HG03457 (cell line): ENCODE results near the gene USP1.
A peak's percentile ranks its signal among the peaks of the same experiment; 100 is the strongest.

Experiments
- ATAC-seq: cut with Tn5 transposase; IDR thresholded peaks from one replicate; pipeline ENCODE4 v1.9.1; 2021; ENCODE audit warnings: moderate number of reproducible peaks; ENCODE audit not compliant: unreplicated experiment

The USP1 gene

GRCh38 chr1:62436466-62437272, at the start of gene USP1:
TSS of gene USP1 (plus strand) at chr1:62437049. CDS start at chr1:62439868, 2,819 bp downstream.
- peak; percentile 67 for ATAC-seq

DNA sequence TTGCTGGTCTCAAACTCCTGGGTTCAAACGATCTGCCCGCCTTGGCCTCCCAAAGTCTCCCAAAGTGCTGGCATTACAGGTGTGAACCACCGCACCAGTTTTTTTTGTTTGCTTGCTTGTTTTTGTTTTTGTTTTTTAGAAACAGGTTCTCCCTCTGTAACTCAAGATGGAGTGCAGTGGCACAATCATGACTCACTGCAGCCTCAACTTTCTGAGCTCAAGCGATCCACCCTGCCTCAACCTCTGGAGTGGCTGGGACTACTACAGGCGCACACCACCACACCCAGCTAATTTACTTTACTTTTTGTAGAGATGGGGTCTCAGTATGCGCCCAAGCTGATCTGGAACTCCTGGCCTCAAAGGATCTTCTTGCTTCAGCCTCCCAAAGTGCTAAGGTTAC, 47.3 kb upstream of the USP1 start:
- no peak for ATAC-seq

DNA sequence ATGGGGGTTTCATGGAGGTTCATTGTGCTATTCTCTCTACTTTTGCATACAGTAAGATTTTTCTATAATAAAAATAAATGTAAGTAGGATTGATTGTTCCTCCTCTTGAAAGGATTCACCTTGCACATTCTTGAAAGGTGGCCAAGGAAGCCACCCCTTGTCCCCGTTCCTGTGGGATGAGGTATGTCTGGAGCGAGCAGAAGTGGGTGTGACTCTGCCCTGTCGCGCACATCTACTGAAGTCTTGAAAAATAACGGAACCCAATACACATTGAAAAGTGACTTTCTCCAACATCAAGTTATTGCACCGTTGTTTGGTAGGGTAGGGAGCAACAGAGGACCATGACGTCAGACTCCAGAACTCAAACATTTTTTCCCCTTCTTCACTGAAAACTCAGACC, 46.8 kb upstream of the USP1 start:
- no peak for ATAC-seq

DNA sequence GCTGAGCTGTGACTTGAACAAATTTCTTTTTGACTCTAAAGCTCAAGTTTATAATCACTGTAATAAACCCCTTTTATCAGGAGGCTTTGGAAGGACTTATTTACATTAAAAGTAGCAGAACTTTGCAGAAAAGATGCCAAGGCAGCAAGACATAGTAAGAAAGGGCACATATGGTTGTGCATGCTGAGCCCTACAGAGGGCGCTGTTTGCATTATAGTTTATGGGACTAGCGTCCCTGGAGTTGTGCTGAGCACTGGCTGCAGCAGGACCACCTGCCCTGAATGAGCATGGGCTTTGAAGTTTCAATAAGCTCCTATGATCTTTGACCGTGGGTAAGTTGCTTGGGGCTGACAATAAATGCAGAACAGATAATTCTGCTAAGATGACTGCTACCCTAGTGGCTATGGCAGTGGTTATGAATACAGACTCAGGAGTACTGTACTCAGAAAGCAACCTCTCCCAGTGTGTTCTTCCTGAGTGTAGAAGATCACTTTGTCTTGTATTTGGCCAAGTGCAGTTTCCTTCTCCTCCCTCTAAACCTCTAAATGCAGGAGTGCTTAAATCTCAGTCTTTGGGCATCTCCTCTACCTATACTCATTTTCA, 45.4 kb upstream of the USP1 start:
- no peak for ATAC-seq

GRCh38 chr1:62392951-62393350, 43.9 kb upstream of the USP1 start:
- ATAC-seq = no peak

- no peak for ATAC-seq
Measured at GRCh38 chr1:62394646-62395045, 42.2 kb upstream of the USP1 start.

GRCh38 chr1:62395291-62395690, 41.6 kb upstream of the USP1 start:
- no peak for ATAC-seq

DNA sequence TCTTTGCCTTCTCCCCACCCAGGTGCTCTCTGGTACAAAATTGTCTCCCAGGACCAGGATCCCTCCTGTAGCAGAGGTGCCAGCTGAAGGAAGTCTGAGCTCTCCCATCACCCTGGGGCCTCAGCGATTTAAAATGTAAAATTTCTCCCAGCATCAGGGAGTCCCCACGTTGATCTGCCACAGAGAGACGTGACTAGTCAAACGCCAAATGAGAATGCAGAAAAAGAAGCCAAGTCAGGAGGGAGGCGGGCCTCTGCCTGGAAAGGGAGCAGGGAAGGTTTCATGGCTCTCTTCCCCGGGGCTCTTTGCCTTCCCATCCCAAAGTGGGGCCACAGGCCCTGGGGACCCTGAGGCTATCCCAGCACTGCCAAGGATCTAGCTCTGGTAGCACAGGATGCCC, 40.0 kb upstream of the USP1 start:
- no peak for ATAC-seq

- ATAC-seq = no peak
Measured at GRCh38 chr1:62397301-62397700, 39.5 kb upstream of the USP1 start.

DNA sequence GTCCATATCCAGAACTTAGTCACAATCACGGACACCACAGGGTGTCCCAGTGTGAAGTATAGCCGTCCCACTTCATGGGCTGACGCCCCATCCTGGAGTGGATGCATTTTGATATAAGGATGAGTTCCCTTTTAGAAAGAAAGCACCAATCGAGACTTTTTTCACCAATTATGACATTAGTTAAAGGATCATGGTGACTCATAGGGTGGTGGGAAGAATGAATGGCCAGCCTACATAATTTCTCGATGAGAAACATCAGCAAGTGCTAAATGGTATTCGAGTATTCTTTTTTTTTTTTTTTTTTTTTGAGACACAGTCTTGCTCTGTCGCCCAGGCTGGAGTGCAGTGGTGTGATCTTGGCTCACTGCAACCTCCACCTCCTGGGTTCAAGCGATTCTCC, 38.5 kb upstream of the USP1 start:
- no peak for ATAC-seq

DNA sequence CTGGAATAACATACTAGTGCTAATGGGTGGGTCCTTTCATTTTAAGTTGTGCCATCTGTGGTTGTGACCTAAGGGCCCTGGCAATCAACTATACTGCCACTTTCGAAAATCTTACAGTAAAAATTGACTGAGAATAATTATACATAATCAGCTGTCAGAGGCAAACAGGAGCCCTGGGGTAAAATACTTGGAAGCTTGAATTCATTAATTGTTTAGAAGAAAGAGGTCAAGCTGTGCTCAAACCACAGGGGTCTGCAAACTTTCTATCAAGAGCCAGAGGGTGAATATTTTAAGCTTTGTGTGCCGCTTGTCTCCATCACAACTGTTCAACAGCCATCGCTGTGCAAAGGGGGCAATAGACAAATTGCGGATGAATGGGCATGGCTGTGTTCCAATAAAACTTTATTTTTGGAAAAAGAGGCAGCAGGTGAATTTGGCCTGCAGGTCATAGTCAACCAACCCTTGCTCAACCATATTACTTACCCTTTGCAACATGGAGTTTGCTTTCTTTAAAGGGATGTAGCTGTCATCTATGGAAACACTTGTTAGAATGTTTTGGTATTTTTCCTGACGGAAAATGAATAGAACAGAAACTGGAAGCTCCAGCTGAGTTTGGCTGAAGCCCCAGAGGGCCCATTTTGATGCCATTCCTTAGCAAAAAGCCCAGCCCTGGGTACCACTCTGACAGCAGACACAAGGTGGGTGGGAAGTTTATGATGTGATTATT, 35.7 kb upstream of the USP1 start:
- no peak for ATAC-seq

DNA sequence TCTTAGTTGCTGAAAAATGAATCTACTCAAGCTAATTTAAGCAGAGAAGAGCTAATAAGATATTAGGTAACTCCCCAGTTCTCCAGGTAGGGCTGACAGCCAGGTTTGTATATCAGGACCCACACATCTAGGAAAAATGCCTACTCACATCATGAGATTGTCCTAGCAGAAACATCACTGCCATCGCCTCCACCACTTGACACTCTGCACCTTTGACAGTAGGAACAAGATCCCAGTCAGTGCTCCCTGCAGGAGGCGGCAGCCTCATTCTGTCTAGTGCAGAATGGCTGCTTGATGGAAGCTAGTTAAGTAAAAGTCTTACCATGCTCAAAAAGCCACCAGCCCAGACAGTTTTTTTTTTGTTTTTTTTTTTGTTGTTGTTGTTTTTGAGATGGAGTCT, 31.6 kb upstream of the USP1 start:
- no peak for ATAC-seq

- ATAC-seq = no peak
Measured at GRCh38 chr1:62406576-62406975, 30.3 kb upstream of the USP1 start.

- no peak for ATAC-seq
Measured at GRCh38 chr1:62407398-62408009, 29.3 kb upstream of the USP1 start.

- no peak for ATAC-seq
Measured at GRCh38 chr1:62415687-62416086, 21.2 kb upstream of the USP1 start.

DNA sequence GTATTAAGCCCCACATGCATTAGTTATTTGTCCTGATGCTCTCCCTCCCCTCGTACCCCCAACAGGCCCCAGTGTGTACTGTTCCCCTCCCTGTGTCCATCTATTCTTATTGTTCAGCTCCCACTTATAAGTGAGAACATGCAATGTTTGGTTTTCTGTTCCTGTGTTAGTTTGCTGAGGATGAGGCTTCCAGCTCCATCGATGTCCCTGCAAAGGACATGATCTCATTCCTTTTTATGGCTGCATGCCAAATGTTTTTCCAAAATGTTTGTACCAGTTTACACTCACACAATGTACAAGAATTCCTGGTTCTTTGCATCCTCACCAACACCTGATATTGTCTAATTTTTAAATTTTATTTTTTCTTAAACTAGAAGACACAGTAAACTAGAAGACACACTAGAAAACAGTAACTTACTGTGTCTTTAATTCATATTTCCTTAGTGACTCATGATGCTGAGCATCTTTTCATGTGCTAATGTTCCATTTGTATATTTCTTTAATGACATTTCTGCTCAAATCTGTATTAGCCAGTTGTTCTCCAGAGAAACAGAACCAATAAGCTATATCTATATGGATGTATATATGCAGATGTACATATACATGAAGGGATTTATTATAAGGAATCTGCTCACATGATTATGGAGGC, 19.4 kb upstream of the USP1 start:
- no peak for ATAC-seq

GRCh38 chr1:62420214-62420613, 16.6 kb upstream of the USP1 start:
- no peak for ATAC-seq

- ATAC-seq = no peak
Measured at GRCh38 chr1:62423580-62424242, 13.1 kb upstream of the USP1 start.

- ATAC-seq = no peak
Measured at GRCh38 chr1:62424411-62424810, 12.4 kb upstream of the USP1 start.

- no peak for ATAC-seq
Measured at GRCh38 chr1:62425041-62425440, 11.8 kb upstream of the USP1 start.

- ATAC-seq = no peak
Measured at GRCh38 chr1:62426237-62426636, 10.6 kb upstream of the USP1 start.
